OCI-LY1 (cell line): ENCODE measurements around the gene EEFSEC.

Experiments
- H2AFZ ChIP-seq: fragments of 200-600 bp; sonication (generic), shearing (Covaris generic); 2 replicates; pipeline ENCODE4 v1.6.0; 2014; ENCODE audit warnings: antibody characterized with exemption, mild to moderate bottlenecking, low read length
- H3F3A ChIP-seq: fragments of 200-600 bp; sonication (generic), shearing (Covaris generic); 2 replicates; pipeline ENCODE4 v1.6.0; 2014; ENCODE audit warnings: mild to moderate bottlenecking, antibody characterized with exemption, low read length, moderate library complexity; ENCODE audit not compliant: insufficient read depth
- H3K27ac ChIP-seq: fragments of 200-600 bp; sonication (generic); 2 replicates; pipeline ENCODE4 v1.5.1; 2014; ENCODE audit warnings: low read length, mixed run types, mild to moderate bottlenecking, low read depth; ENCODE audit not compliant: poor library complexity, severe bottlenecking
- H3K27me3 ChIP-seq: fragments of 200-600 bp; sonication (generic); 2 replicates; pipeline ENCODE4 v1.6.0; 2014; ENCODE audit warnings: antibody characterized with exemption, mild to moderate bottlenecking, low read length, moderate library complexity; ENCODE audit not compliant: insufficient read depth
- H3K36me3 ChIP-seq: fragments of 200-600 bp; sonication (generic); 2 replicates; pipeline ENCODE4 v1.6.1; 2014; ENCODE audit warnings: mild to moderate bottlenecking, antibody characterized with exemption, low read length, moderate library complexity, mixed read lengths; ENCODE audit not compliant: insufficient read depth
- H3K4me1 ChIP-seq: fragments of 200-600 bp; sonication (generic); 2 replicates; pipeline ENCODE4 v1.5.1; 2014; ENCODE audit warnings: mild to moderate bottlenecking, low read length, moderate library complexity; ENCODE audit not compliant: insufficient read depth, severe bottlenecking
- H3K4me2 ChIP-seq: fragments of 200-600 bp; sonication (generic), shearing (Covaris generic); 2 replicates; pipeline ENCODE4 v1.6.1; 2014; ENCODE audit warnings: low read length
- H3K4me3 ChIP-seq: fragments of 200-600 bp; sonication (generic); 2 replicates; pipeline ENCODE4 v1.5.1; 2014; ENCODE audit warnings: low read length, low read depth, mild to moderate bottlenecking, mixed read lengths; ENCODE audit not compliant: poor library complexity, severe bottlenecking
- H3K79me2 ChIP-seq: fragments of 200-600 bp; shearing (Covaris generic); 2 replicates; pipeline ENCODE4 v1.6.1; 2016; ENCODE audit warnings: mixed run types, low read length, mixed read lengths; ENCODE audit not compliant: insufficient read depth
- H3K9ac ChIP-seq: fragments of 200-600 bp; sonication (generic), shearing (Covaris generic); 2 replicates; pipeline ENCODE4 v1.6.1; 2014; ENCODE audit warnings: mild to moderate bottlenecking, low read length, mixed read lengths
- H3K9me2 ChIP-seq: fragments of 200-600 bp; sonication (generic), shearing (Covaris generic); 2 replicates; pipeline ENCODE4 v1.6.1; 2014; ENCODE audit warnings: low read depth, mild to moderate bottlenecking, low read length, mixed read lengths
- H3K9me3 ChIP-seq: fragments of 200-600 bp; shearing (Covaris generic); 2 replicates; pipeline ENCODE4 v1.6.1; 2014; ENCODE audit warnings: low read length, mixed read lengths
- H4K20me1 ChIP-seq: fragments of 200-600 bp; sonication (generic), shearing (Covaris generic); 2 replicates; pipeline ENCODE4 v1.6.0; 2016; ENCODE audit warnings: mild to moderate bottlenecking, low read length; ENCODE audit not compliant: insufficient read depth
- EZH2 ChIP-seq: fragments of 200-600 bp; sonication (generic), shearing (Covaris generic); IDR thresholded peaks from 2 replicates; pipeline ENCODE4 v1.8.0; 2017; ENCODE audit warnings: borderline replicate concordance, mixed run types, mild to moderate bottlenecking, antibody characterized with exemption, low read length, moderate library complexity, mixed read lengths
- TF ChIP-seq, protein P1 (sequence below): fragments of 200-600 bp; sonication (generic), shearing (Covaris generic); IDR thresholded peaks from 2 replicates; pipeline ENCODE4 v1.5.1; 2017; ENCODE audit warnings: mild to moderate bottlenecking, antibody characterized with exemption, low read length, moderate library complexity, mixed read lengths

Gene EEFSEC

DNA sequence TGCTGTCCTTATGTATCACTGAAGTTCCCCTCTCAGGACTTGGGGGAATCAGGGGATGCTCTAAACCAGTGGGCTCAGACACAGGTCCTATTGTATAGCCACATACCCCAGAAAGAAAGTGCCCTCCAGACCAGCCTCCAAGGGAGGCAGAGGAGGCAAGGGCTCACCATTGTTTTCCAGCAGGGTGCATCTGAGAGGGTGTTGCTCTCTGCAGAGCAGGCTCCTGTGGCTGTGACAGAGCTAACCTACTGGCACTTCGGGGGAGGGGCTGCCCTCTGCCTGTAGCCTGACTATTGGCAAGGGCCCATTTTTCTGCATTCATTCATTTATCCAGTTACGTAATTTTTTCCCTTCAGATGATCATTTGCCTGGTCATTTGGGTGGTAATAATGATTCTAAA lies 39.9 kb downstream of the EEFSEC start:
- no peaks in the 10 kb centered on the region for H3K9me2 ChIP-seq
- TF ChIP-seq, protein P1, sequence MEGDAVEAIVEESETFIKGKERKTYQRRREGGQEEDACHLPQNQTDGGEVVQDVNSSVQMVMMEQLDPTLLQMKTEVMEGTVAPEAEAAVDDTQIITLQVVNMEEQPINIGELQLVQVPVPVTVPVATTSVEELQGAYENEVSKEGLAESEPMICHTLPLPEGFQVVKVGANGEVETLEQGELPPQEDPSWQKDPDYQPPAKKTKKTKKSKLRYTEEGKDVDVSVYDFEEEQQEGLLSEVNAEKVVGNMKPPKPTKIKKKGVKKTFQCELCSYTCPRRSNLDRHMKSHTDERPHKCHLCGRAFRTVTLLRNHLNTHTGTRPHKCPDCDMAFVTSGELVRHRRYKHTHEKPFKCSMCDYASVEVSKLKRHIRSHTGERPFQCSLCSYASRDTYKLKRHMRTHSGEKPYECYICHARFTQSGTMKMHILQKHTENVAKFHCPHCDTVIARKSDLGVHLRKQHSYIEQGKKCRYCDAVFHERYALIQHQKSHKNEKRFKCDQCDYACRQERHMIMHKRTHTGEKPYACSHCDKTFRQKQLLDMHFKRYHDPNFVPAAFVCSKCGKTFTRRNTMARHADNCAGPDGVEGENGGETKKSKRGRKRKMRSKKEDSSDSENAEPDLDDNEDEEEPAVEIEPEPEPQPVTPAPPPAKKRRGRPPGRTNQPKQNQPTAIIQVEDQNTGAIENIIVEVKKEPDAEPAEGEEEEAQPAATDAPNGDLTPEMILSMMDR: no peak
- TF ChIP-seq EZH2: no peak
- no peaks in the 10 kb centered on the region for H3K79me2 ChIP-seq
- no peak overlapping the region for H2AFZ ChIP-seq
- H3K4me2 ChIP-seq: no peak overlapping the region
- H3K9ac ChIP-seq: no peak overlapping the region
- H3K4me1 ChIP-seq: peaks cover 4% of the 10 kb centered on the region
- H4K20me1 ChIP-seq: no peaks in the 10 kb centered on the region
- H3K27ac ChIP-seq: no peak overlapping the region
- no peaks in the 10 kb centered on the region for H3K36me3 ChIP-seq
- no peaks in the 10 kb centered on the region for H3K27me3 ChIP-seq
- H3K4me3 ChIP-seq: no peak overlapping the region
- H3F3A ChIP-seq: no peaks in the 10 kb centered on the region
- H3K9me3 ChIP-seq: no peaks in the 10 kb centered on the region

DNA sequence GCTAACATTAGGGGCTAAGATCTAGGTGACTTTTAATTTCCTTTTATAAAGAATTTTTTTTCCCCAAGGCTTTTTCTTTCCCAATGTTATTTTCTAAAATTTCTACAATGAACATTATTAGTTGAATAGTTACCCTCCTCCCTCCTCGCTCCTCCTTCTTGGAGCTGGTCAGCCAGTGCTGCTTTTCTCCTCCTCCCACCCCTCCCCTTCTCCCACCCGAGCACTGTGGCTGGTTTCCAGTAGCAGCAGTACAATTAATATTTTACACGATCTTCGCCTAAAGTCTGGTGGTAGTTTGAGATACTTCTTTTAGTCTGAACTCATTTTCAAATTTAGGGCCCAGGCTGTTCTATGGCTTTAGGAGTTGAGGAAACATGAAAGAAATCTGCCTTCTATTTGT lies 41.6 kb downstream of the EEFSEC start:
- Histone ChIP-seq H4K20me1 (no peaks in the 10 kb centered on the region), H3K4me3 (no peak overlapping the region), H3K9me3 (no peaks in the 10 kb centered on the region), H2AFZ (no peak overlapping the region), H3K4me1 (no peaks in the 10 kb centered on the region), H3K27ac (no peak overlapping the region), H3F3A (no peaks in the 10 kb centered on the region), H3K9me2 (no peaks in the 10 kb centered on the region), H3K79me2 (no peaks in the 10 kb centered on the region), H3K36me3 (no peaks in the 10 kb centered on the region), H3K27me3 (no peaks in the 10 kb centered on the region), H3K9ac (no peak overlapping the region), H3K4me2 (no peak overlapping the region)
- TF ChIP-seq, protein P1: no peak
- no peak for TF ChIP-seq EZH2

DNA sequence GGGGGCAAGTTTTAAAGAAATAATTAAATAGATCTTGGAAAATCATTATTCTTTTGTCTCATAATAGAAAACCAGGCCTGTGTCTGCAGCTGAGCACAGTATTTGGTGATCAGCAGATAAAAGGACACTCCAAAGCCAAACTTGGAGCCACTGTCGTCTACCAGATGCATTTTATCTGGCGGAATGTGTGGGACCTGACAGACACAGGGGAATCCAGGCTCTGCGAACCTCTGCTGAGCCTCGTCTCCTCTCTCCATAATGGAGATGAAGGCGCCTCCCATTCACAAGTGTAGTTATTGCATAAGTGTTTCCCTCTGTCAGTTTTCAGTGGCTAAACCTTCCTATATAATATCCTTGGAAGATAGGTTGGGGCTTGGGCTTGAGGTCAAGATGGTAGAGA lies 42.1 kb downstream of the EEFSEC start:
- Histone ChIP-seq H3K27ac (no peak overlapping the region), H3K9me2 (no peaks in the 10 kb centered on the region), H3K4me2 (no peak overlapping the region), H3K9me3 (no peaks in the 10 kb centered on the region), H3K9ac (no peak overlapping the region), H3K4me3 (no peak overlapping the region), H4K20me1 (no peaks in the 10 kb centered on the region), H3K27me3 (no peaks in the 10 kb centered on the region), H2AFZ (no peak overlapping the region), H3K36me3 (no peaks in the 10 kb centered on the region), H3F3A (no peaks in the 10 kb centered on the region), H3K79me2 (no peaks in the 10 kb centered on the region), H3K4me1 (no peaks in the 10 kb centered on the region)
- TF ChIP-seq, protein P1: no peak
- TF ChIP-seq EZH2: no peak
